ENCODE data around the gene TSACC. TPM values are rescaled to one million over a fixed set of nuclear protein-coding genes. Genes with fewer than 3 reads are reported as not detected.

The TSACC gene
- polyA plus RNA-seq, 3 donors: 0.78 to 2.3 (median 0.82) TPM

DNA sequence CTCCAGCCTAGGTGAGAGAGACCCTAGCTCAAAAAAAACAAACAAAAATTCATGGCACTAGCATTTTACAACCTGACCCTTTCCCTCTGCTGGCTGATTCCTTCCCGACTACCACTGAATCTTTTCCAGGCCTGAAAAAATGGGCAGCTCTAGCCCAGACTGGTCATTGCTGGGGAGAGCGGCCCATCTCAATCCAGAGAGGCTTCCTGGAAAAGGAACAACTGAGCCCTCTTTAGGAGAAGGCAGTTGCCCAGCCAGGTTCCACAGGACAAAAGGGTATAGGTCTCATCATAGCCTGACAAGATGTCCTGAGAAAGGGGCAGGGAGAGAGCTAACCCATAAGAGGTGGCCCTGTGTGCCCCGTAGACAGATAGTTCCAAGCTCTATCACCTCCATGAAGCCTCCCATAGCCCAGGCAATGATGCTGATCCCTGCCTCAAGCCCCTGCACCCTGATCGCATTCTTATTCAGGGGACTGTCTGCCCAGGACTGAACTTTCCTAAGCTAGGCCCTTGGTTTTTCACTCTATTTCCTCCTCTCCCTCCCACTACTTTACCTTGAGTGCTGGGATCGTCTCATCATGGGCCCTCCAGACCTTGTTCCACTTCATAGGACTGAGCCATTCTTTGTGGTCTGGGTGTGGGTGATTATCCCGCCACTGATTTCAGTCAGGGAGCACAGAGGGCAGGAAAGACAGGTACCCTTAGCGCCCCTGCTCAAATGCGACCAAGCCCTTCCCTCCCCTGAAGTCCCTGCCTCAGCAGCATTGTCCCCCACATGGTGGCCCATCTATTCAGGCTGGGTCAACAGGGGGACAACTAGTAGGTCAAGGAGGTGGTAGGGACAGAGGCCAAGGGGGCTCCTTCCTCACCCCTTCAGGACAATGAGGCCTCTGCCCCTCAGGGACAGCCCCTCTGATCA lies 48.9 kb downstream of the TSACC start:
- no peak for DNase-seq (ENCODE audit: extremely low read depth in 1 of 11, low read depth in 9 of 11, low spot score in 4 of 11)

DNA sequence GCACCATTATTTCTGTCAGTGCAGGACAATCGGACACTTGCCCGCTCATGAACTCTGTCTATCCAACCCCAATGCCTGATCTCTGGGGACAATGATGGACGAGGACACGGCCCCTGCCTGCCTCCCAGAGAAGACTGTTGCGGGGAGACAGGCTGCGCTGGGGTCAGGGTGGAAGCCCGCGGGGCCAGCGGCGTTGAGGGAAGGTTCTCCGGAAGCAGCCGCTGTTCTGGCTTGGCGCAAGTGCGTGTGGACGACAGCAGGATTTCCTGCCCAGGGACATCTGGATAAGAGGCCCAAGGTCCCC lies 49.5 kb downstream of the TSACC start:
- DNase-seq (ENCODE audit: extremely low read depth in 1 of 11, low read depth in 9 of 11, low spot score in 4 of 11): no peak

DNA sequence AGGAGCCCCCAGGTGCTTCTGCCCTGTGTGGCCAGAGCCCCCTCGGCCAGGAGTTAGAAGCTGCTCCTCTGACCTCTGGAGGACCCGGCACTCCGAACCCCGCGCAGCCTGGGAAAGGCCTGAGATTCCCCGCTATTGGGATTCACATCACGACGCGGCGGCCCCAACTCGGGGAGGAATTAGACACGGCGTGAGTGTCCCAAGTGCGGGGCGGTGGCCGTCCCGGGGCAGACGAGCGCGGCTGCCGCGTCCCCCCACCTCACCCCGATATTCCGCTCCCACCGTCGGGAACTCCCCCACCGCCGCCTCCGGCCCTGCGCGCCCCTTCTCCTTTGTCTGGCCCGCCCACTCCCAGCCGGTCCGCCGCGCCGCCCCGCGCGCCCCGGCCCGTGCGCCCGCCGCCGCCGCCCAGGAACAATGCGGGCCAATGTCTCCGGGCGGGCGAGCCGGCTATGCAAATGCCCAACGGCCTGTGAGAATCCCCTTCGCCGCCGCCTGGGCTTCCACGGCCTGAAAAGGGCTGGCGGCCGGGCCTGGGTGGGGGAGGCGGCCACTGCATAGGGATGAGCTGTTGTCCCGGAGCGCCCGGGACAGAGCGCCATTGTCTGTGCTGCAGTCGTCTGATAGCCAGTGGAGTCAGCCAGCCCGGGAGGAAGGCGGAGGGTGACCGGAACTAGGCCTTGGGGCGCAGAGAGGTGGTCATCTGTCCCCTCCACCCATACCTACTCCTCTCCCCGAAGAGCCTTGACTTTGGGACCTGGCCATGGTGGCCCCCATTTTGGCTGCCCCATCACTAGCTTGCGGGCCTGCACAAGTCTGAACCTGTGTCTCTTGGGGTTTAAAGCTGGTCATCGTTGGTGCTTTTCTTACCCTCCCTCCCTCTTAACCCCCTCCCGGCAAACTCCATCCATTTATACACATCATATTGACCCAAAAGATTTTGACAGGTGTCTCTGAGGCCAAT lies 50.1 kb downstream of the TSACC start:
- DNase-seq (ENCODE audit: extremely low read depth in 1 of 11, low read depth in 9 of 11, low spot score in 4 of 11): no peak

DNA sequence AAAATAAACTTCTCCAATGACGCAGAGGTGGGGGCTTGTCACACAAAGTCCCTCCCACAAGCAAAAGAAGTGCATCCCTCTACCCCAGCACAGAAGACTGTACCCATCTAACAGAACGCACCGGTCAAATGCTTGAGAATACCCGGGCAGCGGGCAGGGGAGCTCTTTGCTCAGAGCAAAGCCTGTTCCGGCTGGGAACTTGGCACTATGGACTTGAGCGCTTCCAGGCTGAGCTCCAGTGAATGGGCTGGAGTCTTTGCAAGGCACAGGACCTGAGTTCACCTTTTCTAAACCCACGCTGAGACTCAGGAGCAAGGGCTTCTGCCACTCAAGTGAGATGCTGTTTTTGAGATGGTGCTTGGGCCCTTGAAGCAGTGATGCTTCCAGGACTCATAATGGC lies 51.0 kb downstream of the TSACC start:
- no peak for DNase-seq (ENCODE audit: extremely low read depth in 1 of 11, low read depth in 9 of 11, low spot score in 4 of 11)

- DNase-seq (ENCODE audit: extremely low read depth in 1 of 11, low read depth in 9 of 11, low spot score in 4 of 11): no peak
These were observed 52.4 kb downstream of the TSACC start for GRCh38 chr1:156390469-156391365.

DNA sequence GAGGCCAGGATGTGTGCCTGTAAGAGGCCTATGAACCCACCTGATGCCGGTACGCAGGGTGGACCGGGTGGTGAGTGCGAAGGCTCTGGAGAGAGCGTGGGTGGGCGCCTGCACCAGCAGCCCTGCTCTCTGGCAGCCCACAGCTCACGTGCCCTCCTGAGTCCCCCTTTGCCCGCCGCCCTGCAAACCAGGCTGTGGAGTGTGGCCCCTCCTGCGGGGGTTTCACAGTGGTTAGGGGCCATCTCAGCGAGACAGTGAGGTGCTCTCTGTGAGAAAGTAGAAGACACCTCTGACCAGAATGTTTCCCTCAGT lies 53.0 kb downstream of the TSACC start:
- DNase-seq (ENCODE audit: extremely low read depth in 1 of 11, low read depth in 9 of 11, low spot score in 4 of 11): no peak

DNA sequence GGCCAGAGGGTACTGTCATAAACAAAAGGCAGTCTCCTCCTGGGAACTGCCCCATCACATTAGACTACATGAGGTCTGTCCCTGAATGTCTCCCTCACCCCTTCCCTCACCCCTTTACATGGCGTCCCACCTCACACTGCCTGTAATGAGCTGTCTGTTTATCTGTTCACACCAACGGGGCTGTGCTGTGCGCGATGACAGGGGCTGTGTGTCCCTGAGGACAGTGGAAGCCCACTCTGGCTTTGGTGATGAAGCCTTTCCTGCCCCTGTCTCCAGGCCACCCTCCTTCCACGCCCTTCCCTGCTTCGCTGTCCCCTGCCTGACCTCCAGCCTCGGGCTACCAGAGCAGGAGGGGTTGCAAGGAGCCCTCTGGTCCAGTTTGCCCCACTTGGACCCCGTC lies 53.4 kb downstream of the TSACC start:
- no peak for DNase-seq (ENCODE audit: extremely low read depth in 1 of 11, low read depth in 9 of 11, low spot score in 4 of 11)

GRCh38 chr1:156392452-156392853 lies 54.1 kb downstream of the TSACC start:
- no peak for DNase-seq (ENCODE audit: extremely low read depth in 1 of 11, low read depth in 9 of 11, low spot score in 4 of 11)

- no peak for DNase-seq (ENCODE audit: extremely low read depth in 1 of 11, low read depth in 9 of 11, low spot score in 4 of 11)
These were observed 54.8 kb downstream of the TSACC start for GRCh38 chr1:156393095-156393494.

DNA sequence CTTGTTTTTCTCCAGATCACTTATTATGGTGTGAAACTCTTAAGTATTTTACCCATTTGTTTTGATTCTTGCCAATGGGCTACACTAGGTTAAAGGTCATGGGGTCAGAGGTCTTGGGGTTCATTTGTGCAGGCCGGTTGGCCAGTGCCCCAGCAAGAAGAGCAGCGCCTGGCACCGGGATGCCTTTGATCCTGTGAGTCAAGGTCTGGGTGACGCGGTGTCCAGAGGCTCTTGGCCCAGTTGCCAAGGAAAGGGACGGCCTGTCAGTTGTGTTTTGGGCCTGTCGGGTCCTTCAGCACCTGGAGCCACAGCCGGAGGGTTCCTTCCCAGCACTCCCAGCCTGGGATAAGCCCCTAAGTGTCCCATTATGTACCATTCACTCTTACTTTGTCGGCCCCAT lies 55.8 kb downstream of the TSACC start:
- no peak for DNase-seq (ENCODE audit: extremely low read depth in 1 of 11, low read depth in 9 of 11, low spot score in 4 of 11)

DNA sequence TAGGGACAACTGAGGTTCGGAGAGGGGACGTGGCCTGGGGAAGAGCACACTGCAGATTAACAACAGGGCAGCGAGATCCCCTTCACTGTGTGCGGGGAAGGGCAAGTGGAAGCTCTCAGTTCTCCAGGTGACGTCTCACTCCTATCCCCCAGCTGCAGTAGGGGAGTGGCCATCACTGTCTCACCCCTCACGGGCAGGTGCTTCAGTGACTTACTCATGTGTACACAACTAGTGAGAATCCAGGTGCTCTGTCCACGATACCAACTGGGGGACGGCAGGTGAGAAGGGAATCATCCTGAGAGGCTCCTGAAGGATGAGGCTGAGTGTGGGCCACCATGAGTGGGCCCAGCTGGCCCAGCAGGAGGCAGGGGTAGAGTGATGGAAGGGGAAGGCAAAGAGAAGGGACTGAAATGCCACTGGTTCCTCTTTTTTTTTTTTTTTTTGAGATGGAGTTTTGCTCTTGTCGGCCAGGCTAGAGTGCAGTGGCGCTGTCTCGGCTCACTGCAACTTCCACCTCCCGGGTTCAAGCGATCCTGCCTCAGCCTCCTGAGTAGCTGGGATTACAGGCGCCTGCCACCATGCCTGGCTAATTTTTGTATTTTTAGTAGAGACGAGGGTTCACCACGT lies 56.6 kb downstream of the TSACC start:
- DNase-seq (ENCODE audit: extremely low read depth in 1 of 11, low read depth in 9 of 11, low spot score in 4 of 11): no peak

Other genes with a start within 250 kb of the TSACC start
- gene LMNA, start 223.8 kb upstream of the TSACC start, polyA plus RNA-seq (ENCODE audit: insufficient read length in 3 of 3): 100 to 1,000 TPM in 1 of 3 donors, 10 to 100 TPM in 2; 67.7 to 140 (median 93.9) TPM
- 10 to 100 TPM; 16.6 to 27.8 (median 18.4) TPM for gene SEMA4A, start 184.9 kb upstream of the TSACC start, polyA plus RNA-seq (ENCODE audit: insufficient read length in 3 of 3)
- gene SLC25A44, start 144.4 kb upstream of the TSACC start, polyA plus RNA-seq (ENCODE audit: insufficient read length in 3 of 3): 10 to 100 TPM; 26.1 to 36.0 (median 32.3) TPM
- 10 to 100 TPM; 79.5 to 96.1 (median 93.1) TPM for gene PMF1, start 125.5 kb upstream of the TSACC start, polyA plus RNA-seq (ENCODE audit: insufficient read length in 3 of 3)
- gene BGLAP, start 96.3 kb upstream of the TSACC start, polyA plus RNA-seq (ENCODE audit: insufficient read length in 3 of 3): 1 to 10 TPM; 2.1 to 6.7 (median 2.3) TPM
- gene PAQR6, start 90.5 kb upstream of the TSACC start, polyA plus RNA-seq (ENCODE audit: insufficient read length in 3 of 3): 1 to 10 TPM; 4.3 to 7.0 (median 5.1) TPM
- 10 to 100 TPM; 53.7 to 67.6 (median 66.5) TPM for gene SMG5, start 55.7 kb upstream of the TSACC start, polyA plus RNA-seq (ENCODE audit: insufficient read length in 3 of 3)
- gene TMEM79, start 54.2 kb upstream of the TSACC start, polyA plus RNA-seq (ENCODE audit: insufficient read length in 3 of 3): 1 to 10 TPM; 5.8 to 6.6 (median 6.5) TPM
- 10 to 100 TPM; 52.1 to 71.2 (median 64.5) TPM for gene GLMP, start 42.8 kb upstream of the TSACC start, polyA plus RNA-seq (ENCODE audit: insufficient read length in 3 of 3)
- gene VHLL, start 39.2 kb upstream of the TSACC start, polyA plus RNA-seq (ENCODE audit: insufficient read length in 3 of 3): not detected
- 100 to 1,000 TPM; 300 to 385 (median 351) TPM for gene CCT3, start 234 bp upstream of the TSACC start, polyA plus RNA-seq (ENCODE audit: insufficient read length in 3 of 3)
- 10 to 100 TPM in 2 of 3 donors, 1 to 10 TPM in 1; 9.3 to 18.3 (median 11.8) TPM for gene RHBG, start 30.7 kb downstream of the TSACC start, polyA plus RNA-seq (ENCODE audit: insufficient read length in 3 of 3)
- gene MEF2D, start 162.2 kb downstream of the TSACC start, polyA plus RNA-seq (ENCODE audit: insufficient read length in 3 of 3): 10 to 100 TPM; 21.1 to 31.7 (median 25.8) TPM
- 10 to 100 TPM; 14.2 to 15.5 (median 15.2) TPM for gene IQGAP3, start 234.0 kb downstream of the TSACC start, polyA plus RNA-seq (ENCODE audit: insufficient read length in 3 of 3)
- 1 to 10 TPM; 1.2 to 1.7 (median 1.5) TPM for gene TTC24, start 241.2 kb downstream of the TSACC start, polyA plus RNA-seq (ENCODE audit: insufficient read length in 3 of 3)

Measured in renal cortex interstitium (tissue), 11 donors.